HG03108 (cell line): ENCODE results near the gene CAMK2D.
"Not testable (repeated sequence)": the region's sequence is repeated elsewhere in the genome, so short reads cannot be mapped to it uniquely, and the experiment has no call there.

Experiments
- ATAC-seq: cut with Tn5 transposase; IDR thresholded peaks from one replicate; pipeline ENCODE4 v1.9.1; 2021; ENCODE audit warnings: moderate library complexity; ENCODE audit not compliant: unreplicated experiment

The CAMK2D gene

GRCh38 chr4:113733685-113734084 lies 27.9 kb downstream of the CAMK2D start:
- ATAC-seq: no peak

- no peak for ATAC-seq
These were observed 28.5 kb downstream of the CAMK2D start for GRCh38 chr4:113732967-113733527.

GRCh38 chr4:113730467-113731216 lies 30.9 kb downstream of the CAMK2D start:
- ATAC-seq: no peak

- no peak for ATAC-seq
These were observed 33.7 kb downstream of the CAMK2D start for GRCh38 chr4:113727802-113728201.

- no peak for ATAC-seq
These were observed 35.6 kb downstream of the CAMK2D start for GRCh38 chr4:113725963-113726362.

- ATAC-seq: no peak
These were observed 43.3 kb downstream of the CAMK2D start for GRCh38 chr4:113718252-113718651.

- ATAC-seq: no peak
These were observed 49.5 kb downstream of the CAMK2D start for GRCh38 chr4:113711883-113712662.

GRCh38 chr4:113708250-113708649 lies 53.3 kb downstream of the CAMK2D start:
- no peak for ATAC-seq

GRCh38 chr4:113707048-113707447 lies 54.5 kb downstream of the CAMK2D start:
- ATAC-seq: no peak

- ATAC-seq: not testable (repeated sequence)
These were observed 56.4 kb downstream of the CAMK2D start for GRCh38 chr4:113705097-113705496.

GRCh38 chr4:113702596-113702995 lies 58.9 kb downstream of the CAMK2D start:
- ATAC-seq: not testable (repeated sequence)

- ATAC-seq: no peak
These were observed 60.4 kb downstream of the CAMK2D start for GRCh38 chr4:113701169-113701568.

- no peak for ATAC-seq
These were observed 60.9 kb downstream of the CAMK2D start for GRCh38 chr4:113700602-113701150.

- no peak for ATAC-seq
These were observed 61.8 kb downstream of the CAMK2D start for GRCh38 chr4:113699772-113700171.

GRCh38 chr4:113697429-113697828 lies 64.1 kb downstream of the CAMK2D start:
- ATAC-seq: no peak

GRCh38 chr4:113695328-113696169 lies 66.0 kb downstream of the CAMK2D start:
- no peak for ATAC-seq

GRCh38 chr4:113694008-113694407 lies 67.5 kb downstream of the CAMK2D start:
- no peak for ATAC-seq

GRCh38 chr4:113692809-113693411 lies 68.6 kb downstream of the CAMK2D start:
- ATAC-seq: peak; percentile 76

- ATAC-seq: no peak
These were observed 69.9 kb downstream of the CAMK2D start for GRCh38 chr4:113691676-113692075.

- ATAC-seq: no peak
These were observed 72.1 kb downstream of the CAMK2D start for GRCh38 chr4:113689394-113689793.
